ENCODE results near the gene PTBP3.
A peak's percentile ranks its signal among the peaks of the same experiment; 100 is the strongest.

PTBP3 gene

DNA sequence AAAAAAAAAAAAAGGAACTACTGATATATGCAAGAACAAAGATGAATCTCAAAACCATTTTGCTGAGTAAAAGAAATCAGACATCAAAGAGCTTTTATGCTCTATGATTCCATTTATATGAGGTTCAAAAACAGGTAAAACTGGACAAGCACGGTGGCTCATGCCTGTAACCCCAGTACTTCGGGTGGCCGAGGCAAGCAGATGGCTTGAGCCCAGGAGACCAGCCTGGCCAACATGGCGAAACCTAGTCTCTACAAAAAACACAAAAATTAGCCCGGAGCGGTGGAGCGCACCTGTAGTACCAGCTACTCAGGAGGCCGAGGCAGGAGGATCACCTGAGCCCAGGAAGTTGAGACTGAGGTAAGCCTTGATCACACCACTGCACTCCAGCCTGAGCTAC is 7.8 kb downstream of the PTBP3 start:
- H3K27ac ChIP-seq = peak overlapping the region; percentile 29
- peaks cover 41 to 48% of the 10 kb centered on the region in 2 experiments for H3K4me1 ChIP-seq (ENCODE audit: control insufficient read depth in 1 of 2, insufficient read depth in 1 of 2, low read depth in 1 of 2, low read length in 1 of 2)
- TF ChIP-seq, protein P1, sequence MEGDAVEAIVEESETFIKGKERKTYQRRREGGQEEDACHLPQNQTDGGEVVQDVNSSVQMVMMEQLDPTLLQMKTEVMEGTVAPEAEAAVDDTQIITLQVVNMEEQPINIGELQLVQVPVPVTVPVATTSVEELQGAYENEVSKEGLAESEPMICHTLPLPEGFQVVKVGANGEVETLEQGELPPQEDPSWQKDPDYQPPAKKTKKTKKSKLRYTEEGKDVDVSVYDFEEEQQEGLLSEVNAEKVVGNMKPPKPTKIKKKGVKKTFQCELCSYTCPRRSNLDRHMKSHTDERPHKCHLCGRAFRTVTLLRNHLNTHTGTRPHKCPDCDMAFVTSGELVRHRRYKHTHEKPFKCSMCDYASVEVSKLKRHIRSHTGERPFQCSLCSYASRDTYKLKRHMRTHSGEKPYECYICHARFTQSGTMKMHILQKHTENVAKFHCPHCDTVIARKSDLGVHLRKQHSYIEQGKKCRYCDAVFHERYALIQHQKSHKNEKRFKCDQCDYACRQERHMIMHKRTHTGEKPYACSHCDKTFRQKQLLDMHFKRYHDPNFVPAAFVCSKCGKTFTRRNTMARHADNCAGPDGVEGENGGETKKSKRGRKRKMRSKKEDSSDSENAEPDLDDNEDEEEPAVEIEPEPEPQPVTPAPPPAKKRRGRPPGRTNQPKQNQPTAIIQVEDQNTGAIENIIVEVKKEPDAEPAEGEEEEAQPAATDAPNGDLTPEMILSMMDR (IDR thresholded peaks at IDR 0.05) = no peak
- H3K9me3 ChIP-seq = no peaks in the 10 kb centered on the region
- no peaks in the 10 kb centered on the region for H3K27me3 ChIP-seq
- no peaks in the 10 kb centered on the region for H3K36me3 ChIP-seq
- no peak overlapping the region for H3K4me3 ChIP-seq (ENCODE audit: low read depth in 1 of 2, low read length in 1 of 2)

DNA sequence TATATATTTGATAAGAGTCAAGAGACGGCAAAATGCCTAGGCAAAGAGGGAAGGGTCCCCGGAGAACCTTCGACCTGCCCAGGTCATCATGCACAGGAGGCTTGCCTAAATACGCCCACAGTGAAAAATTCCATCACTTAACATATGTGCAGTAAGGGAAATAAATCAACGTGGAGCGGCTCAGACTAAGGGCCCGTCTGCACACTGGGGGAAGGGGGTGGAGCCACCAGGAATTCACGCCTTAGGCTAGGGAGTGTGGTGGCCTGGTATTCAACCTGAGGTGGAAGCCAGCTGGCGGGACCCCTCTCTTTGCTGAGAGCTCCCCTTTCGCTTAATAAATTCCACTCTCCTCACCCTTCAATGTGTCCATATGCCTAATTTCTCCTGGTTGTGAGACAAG is 8.3 kb downstream of the PTBP3 start:
- Histone ChIP-seq H3K27ac (no peak overlapping the region), H3K4me1 (ENCODE audit: control insufficient read depth in 1 of 2, insufficient read depth in 1 of 2, low read depth in 1 of 2, low read length in 1 of 2) (peaks cover 36 to 43% of the 10 kb centered on the region in 2 experiments), H3K9me3 (no peaks in the 10 kb centered on the region), H3K4me3 (ENCODE audit: low read depth in 1 of 2, low read length in 1 of 2) (no peak overlapping the region), H3K27me3 (no peaks in the 10 kb centered on the region), H3K36me3 (no peaks in the 10 kb centered on the region)
- TF ChIP-seq, protein P1 (IDR thresholded peaks at IDR 0.05) = no peak

DNA sequence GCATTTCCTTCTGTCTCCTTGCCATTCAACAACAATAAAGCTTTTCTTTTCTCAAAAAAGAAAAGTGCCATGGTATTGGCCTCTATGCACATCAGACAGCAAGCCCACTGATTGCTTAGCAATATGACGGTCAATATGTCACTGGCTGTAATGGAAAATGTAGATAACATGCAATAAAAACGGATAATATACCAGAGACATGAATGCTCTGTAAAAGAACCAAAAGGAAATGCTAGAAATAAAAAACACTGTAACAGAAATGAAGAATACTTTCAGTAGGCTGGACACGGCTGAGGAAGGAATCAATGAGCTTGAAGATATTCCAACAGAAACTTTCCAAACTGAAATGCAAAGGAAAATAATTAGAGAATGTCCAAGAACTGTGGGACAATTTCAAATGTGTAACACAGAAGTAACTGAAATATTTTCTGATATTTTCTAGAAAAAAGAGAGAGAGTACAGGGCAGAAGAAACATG is 10.0 kb downstream of the PTBP3 start:
- H3K4me3 ChIP-seq (ENCODE audit: low read depth in 1 of 2, low read length in 1 of 2) = no peak overlapping the region
- H3K27ac ChIP-seq = no peak overlapping the region
- no peaks in the 10 kb centered on the region for H3K27me3 ChIP-seq
- H3K9me3 ChIP-seq = no peaks in the 10 kb centered on the region
- H3K4me1 ChIP-seq (ENCODE audit: control insufficient read depth in 1 of 2, insufficient read depth in 1 of 2, low read depth in 1 of 2, low read length in 1 of 2) = peaks cover 24 to 27% of the 10 kb centered on the region in 2 experiments
- H3K36me3 ChIP-seq = no peaks in the 10 kb centered on the region
- TF ChIP-seq, protein P1 (IDR thresholded peaks at IDR 0.05) = no peak

DNA sequence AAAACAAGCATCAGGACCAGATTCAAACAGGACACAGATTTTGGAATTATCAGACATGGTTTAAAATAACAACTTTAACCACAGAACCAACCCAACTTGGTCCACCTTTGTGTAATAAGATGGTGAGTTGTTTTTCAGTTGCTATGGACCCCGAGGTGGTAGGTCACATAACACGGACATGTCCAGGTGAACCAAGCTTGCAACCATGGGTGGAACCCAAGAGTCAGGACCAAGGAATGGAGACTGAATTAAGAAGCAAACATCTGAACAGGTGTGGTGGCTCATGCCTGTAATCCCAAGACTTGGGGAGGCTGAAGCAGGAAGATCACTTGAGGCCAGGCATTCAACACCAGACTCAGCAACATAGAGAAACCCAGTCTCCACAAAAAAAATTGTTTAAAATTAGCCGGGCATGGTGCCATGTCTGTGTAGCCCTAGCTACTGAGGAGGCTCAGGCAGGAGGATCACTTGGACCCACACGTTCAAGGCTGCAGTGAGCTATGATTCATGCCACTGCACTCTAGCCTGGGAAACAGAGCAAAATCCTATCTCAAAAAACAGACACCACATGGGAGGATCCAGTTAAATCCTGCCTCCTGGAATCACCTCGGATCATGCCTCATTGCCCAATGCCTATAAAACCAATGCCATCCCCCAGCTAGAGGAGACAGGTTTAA is 10.6 kb downstream of the PTBP3 start:
- TF ChIP-seq, protein P1 (IDR thresholded peaks at IDR 0.05) = no peak
- H3K4me1 ChIP-seq (ENCODE audit: control insufficient read depth in 1 of 2, insufficient read depth in 1 of 2, low read depth in 1 of 2, low read length in 1 of 2) = peaks cover 19 to 21% of the 10 kb centered on the region in 2 experiments

GRCh38 chr9:112316258-112316943 is 17.0 kb downstream of the PTBP3 start:
- Histone ChIP-seq H3K4me1 (ENCODE audit: control insufficient read depth in 1 of 2, insufficient read depth in 1 of 2, low read depth in 1 of 2, low read length in 1 of 2) (peaks cover 17 to 18% of the 10 kb centered on the region in 2 experiments), H3K27me3 (no peaks in the 10 kb centered on the region), H3K36me3 (no peaks in the 10 kb centered on the region), H3K4me3 (ENCODE audit: low read depth in 1 of 2, low read length in 1 of 2) (no peak overlapping the region), H3K27ac (peak overlapping the region; percentile 13), H3K9me3 (no peaks in the 10 kb centered on the region)
- TF ChIP-seq, protein P1 (IDR thresholded peaks at IDR 0.05) = no peak

More for the DNA sequence above, 10.6 kb downstream of the PTBP3 start:
- no peaks in the 10 kb centered on the region for H3K36me3 ChIP-seq
- H3K9me3 ChIP-seq = no peaks in the 10 kb centered on the region
- H3K27me3 ChIP-seq = no peaks in the 10 kb centered on the region
- no peak overlapping the region for H3K4me3 ChIP-seq (ENCODE audit: low read depth in 1 of 2, low read length in 1 of 2)
- no peak overlapping the region for H3K27ac ChIP-seq
